ENCODE data around the gene NBPF12. TPM values are rescaled to one million over a fixed set of nuclear protein-coding genes. Genes with fewer than 3 reads are reported as not detected.
"Not testable (repeated sequence)": the region's sequence is repeated elsewhere in the genome, so short reads cannot be mapped to it uniquely, and the experiment has no call there.

Gene NBPF12
- total RNA-seq: 2.6 and 3.0 TPM in 2 replicates

DNA sequence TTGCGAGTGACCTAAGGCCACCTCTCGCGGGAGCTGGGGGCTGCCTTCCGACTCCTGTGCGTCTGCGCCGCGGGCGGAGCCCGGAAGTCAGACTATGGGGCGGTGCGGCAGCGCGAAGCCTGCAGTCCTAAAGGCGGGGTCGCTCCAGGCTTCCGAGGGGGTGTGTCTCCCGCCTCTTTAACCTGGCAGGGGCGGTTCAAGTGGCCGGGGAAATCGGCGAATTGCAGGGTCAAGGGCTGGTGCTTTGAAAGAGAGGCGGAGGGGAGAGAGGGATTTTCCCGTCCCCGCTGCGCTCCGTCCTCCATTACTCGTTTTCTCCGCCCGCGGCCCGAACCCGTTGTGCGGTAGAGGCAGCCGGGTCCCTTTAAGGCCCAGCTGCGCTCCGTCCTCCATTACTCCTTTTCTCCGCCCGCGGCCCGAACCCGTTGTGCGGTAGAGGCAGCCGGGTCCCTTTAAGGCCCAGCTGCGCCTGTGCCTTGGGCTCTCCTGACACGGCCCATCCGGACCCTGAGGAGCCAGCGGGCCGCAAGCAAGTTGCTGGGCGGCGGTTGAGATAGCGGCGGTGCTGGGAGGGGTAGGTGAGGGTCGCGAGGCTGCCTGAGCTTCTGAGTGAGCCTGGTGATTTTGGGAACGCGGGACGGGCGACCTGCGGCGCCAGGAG lies at the start of gene NBPF12:
Gene NBPF12 (plus strand): TSS at position 83 of the 661 bp plus-strand sequence. CDS start 21,820 bp downstream, outside the sequence.
- DNase-seq (ENCODE audit: low read depth in 2 of 2): peak; percentile 75 to 78

GRCh38 chr1:146891355-146891754 lies 46.8 kb upstream of the NBPF12 start:
- DNase-seq (ENCODE audit: low read depth in 2 of 2): not testable (repeated sequence)

DNA sequence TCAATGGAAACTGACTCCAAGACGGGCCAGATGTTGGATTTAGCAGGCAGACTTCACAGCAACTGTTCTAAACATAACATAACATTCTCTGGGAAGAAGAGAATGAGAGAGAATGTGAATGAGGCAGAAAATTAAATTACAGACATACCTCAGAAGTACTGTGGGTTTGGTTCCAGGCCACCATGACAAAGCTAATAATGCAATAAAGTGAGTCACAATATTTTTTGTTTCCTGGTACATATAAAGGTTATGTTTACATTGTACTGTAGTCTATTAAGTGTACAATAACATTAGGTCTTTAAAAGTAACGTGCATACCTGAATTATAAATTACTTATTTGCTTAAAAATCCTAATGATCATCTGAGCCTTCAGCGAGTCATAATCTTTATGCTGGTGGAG lies 45.8 kb upstream of the NBPF12 start:
- not testable (repeated sequence) for DNase-seq (ENCODE audit: low read depth in 2 of 2)

DNA sequence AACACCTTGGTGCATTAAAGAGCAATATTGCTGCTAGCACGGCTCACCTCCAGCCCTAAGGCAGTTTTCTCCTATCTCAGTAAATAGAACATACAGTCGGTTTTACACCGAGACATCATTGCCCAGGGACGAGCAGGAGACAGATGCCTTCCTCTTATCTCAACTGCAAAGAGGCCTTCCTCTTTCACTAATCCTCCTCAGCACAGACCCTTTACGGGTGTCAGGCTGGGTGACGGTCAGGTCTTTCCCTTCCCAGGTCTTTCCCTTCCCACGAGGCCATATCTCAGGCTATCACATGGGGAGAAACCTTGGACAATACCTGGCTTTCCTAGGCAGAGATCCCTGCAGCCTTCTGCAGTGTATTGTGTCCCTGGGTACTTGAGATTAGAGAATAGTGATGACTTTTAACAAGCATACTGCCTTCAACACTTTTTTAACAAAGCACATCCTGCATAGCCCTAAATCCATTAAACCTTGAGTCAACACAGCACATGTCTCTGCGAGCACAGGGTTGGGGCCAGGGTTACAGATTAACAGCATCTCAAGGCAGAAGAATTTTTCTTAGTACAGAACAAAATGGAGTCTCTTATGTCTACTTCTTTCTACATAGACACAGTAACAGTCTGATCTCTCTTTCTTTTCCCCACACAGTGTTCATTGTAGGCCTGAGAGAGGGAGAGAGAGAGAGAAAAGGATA lies 30.4 kb upstream of the NBPF12 start:
- DNase-seq (ENCODE audit: low read depth in 2 of 2): not testable (repeated sequence)

GRCh38 chr1:146912975-146913374 lies 25.1 kb upstream of the NBPF12 start:
- DNase-seq (ENCODE audit: low read depth in 2 of 2): not testable (repeated sequence)

GRCh38 chr1:146920811-146921210 lies 17.3 kb upstream of the NBPF12 start:
- not testable (repeated sequence) for DNase-seq (ENCODE audit: low read depth in 2 of 2)

DNA sequence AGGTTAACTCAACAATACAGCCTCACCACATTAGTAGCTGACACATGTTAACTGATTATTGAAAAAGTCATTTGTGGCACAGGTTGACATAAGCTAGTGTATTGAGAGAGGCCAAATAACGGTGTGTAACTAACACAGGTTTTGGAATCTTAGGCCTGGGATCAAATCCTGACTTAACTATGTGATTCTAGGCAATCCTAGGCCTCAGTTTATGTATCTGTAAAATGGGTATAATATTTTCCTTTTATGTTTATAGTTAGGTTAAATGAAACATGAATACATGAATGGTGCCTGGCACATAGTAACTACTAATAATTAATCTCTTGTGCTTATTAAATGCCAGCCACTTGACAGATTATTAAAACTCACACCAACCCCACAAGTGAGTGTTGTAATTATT lies 15.5 kb upstream of the NBPF12 start:
- not testable (repeated sequence) for DNase-seq (ENCODE audit: low read depth in 2 of 2)

DNA sequence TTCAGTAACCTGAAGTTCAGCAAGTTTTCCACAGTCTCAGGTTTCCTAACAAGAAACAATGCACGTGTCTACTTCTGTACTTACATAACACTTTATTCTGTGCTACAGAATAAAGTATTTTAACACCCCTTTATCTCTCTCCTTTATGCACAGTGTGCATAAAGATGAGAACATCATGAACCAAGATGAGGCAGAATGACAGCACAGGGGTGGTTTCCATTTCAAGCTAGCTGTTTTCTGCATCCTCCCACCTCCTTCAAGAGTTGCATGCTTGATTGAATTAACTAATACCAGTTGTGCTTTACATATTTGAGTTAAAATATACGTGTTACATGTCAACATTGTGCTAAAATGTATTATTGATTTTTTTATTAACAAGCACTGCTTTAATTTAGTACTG lies 14.0 kb upstream of the NBPF12 start:
- not testable (repeated sequence) for DNase-seq (ENCODE audit: low read depth in 2 of 2)

GRCh38 chr1:146926413-146926812 lies 11.7 kb upstream of the NBPF12 start:
- DNase-seq (ENCODE audit: low read depth in 2 of 2): not testable (repeated sequence)

DNA sequence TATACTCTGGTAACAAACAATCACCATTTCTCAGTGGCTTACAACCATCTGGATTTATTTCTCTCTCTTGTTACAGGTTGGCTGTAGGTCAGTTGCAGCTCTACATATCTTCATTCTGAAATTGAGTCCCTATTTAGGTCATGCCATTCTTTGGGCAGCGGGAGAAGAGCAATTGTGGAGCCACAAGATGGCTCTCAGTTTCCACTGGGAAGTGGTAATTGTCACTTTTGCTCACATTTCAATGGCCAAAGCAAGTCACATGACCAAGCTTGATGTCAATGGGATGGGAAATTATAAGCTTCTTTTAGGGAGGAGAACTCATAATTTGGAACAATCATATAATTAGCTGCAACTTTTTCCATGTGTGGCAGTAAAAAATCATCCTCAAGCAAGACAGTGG lies 7.9 kb upstream of the NBPF12 start:
- DNase-seq (ENCODE audit: low read depth in 2 of 2): not testable (repeated sequence)

DNA sequence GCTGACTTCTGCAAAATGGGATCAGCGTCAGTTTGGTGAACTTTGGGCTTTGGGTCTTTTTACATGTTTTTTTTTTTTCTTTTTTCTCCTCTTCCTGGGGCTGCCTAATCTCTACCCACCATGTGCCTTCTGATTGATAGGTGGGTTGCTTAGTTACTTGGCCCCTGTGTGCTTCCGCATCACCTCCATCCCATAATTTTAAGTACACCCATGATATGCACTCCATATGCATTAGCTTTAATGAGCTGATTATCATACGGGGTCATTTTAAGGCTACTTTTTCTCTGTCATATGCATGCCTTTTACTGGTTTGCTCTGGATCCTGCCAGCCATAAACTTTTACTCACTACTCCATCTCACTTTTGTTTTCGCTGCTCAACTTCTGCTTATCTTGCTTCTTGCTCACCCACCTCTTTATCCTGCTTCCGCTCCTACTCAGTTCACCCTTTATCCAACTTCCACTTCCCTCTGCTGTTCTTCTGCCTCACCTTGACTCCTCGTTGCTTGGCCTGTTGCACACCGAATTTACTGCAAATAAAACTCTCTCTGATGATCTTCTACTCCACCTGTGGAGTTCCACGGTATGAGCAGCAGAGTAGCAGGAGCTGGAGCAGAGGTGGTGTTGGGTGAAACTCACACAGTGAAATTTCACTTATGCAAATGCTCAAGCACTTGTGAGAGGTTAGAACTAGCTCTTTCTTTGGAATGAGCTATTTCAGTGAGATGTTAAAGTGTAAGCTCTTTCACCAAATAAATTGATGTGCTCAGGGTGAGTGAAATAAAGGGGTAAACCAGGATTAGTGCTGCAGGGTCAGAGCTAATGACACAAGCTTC lies 3.5 kb upstream of the NBPF12 start:
- not testable (repeated sequence) for DNase-seq (ENCODE audit: low read depth in 2 of 2)

DNA sequence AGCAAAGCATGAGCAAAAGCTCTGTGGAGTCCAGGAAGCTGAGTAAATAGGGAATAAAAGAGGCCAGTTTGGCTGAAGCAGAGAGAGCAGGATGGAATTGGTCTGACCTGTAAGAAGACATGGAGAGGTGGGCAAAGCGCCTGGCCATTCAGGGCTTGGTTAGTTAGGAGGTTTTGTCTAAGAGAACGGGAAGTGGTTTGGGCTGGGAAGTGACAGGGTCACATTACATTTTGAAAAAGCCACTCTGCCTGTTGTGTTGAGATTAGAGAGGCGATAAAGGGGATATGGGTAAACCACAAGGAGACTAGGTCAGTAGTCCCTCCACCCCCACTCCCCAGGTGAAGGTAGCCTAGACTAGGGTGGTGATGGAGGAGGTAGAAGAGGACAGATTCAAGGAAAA lies 662 bp upstream of the NBPF12 start:
- DNase-seq (ENCODE audit: low read depth in 2 of 2): not testable (repeated sequence)

GRCh38 chr1:146938927-146939786 lies 1.0 kb downstream of the NBPF12 start:
- DNase-seq (ENCODE audit: low read depth in 2 of 2): peak; percentile 23 to 44

DNA sequence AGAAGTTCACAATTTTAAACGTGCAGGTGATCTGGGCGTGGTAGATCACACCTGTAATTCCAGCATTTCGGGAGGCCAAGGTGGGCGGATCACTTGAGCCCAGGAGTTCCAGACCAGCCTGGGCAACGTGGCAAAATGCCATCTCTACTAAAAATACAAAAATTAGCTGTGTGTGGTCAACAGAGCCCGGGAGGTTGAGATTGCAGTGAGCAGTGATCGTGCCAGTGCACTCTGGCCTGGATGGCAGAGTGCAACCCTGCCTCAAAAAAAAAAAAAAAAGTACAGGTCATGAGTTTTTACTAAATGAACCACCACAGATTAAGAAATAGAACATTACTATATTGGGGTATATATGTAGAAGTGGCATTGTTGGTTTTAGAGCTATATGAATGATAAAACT lies 2.2 kb downstream of the NBPF12 start:
- DNase-seq (ENCODE audit: low read depth in 2 of 2): not testable (repeated sequence)

DNA sequence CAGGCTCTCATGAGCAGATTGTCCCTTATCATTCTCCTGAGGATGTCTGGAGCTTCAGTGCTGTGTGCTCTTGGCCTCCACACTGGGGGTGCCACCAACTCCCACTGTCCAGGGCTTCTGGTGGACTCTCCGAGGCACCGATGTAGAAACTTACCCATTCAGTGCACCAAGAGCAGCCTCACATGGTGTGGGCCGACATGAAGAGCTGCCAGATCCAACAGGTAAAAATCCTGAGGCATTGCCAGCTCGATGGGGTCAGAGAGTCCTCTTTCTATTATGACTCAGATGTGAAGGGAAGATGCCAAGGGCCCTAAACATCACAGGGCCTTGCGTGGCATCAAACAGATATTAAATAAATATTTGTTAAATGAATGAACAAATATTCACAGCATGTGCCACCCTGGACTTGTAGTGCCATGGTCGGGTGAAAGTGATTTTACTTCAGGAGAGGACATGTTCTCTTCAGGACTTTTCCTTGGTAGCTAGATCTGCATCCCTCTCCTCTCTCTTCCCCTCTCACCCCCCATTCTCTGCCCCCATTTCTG lies 5.3 kb downstream of the NBPF12 start:
- DNase-seq (ENCODE audit: low read depth in 2 of 2): not testable (repeated sequence)

GRCh38 chr1:146948127-146948526 lies 10.0 kb downstream of the NBPF12 start:
- DNase-seq (ENCODE audit: low read depth in 2 of 2): not testable (repeated sequence)

- DNase-seq (ENCODE audit: low read depth in 2 of 2): not testable (repeated sequence)
Observed at GRCh38 chr1:146964340-146964739, 26.2 kb downstream of the NBPF12 start.

DNA sequence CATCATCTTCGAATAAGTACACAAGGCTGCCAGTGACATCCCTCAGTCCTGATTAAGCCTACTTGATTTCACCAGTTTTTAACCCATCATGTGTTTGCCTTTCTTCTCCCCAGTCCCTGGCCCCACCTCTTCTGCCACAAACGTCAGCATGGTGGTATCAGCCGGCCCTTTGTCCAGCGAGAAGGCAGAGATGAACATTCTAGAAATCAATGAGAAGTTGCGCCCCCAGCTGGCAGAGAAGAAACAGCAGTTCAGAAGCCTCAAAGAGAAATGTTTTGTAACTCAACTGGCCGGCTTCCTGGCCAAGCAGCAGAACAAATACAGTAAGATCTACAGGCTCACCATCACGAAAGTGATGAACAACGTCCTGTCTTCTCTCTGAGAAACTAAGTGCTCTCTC lies 28.2 kb downstream of the NBPF12 start:
- DNase-seq (ENCODE audit: low read depth in 2 of 2): peak in 1 of 2 donors; percentile 6

GRCh38 chr1:146970656-146971055 lies 32.5 kb downstream of the NBPF12 start:
- DNase-seq (ENCODE audit: low read depth in 2 of 2): not testable (repeated sequence)

GRCh38 chr1:146972681-146973080 lies 34.6 kb downstream of the NBPF12 start:
- DNase-seq (ENCODE audit: low read depth in 2 of 2): not testable (repeated sequence)

- DNase-seq (ENCODE audit: low read depth in 2 of 2): not testable (repeated sequence)
Observed at GRCh38 chr1:146985855-146986254, 47.7 kb downstream of the NBPF12 start.
